Caki2 (cell line): ENCODE data around the gene ZFR2. TPM values are rescaled to one million over a fixed set of nuclear protein-coding genes. Genes with fewer than 3 reads are reported as not detected.

Experiments
- total RNA-seq: library from RNA; depleted of rRNA; stranded (reverse); fragments of >200 nt; shearing (Covaris generic); gene quantifications from 2 replicates; pipeline ENCODE4 v1.2.3, GENCODE V29; 2014; ENCODE audit warnings: low replicate concordance; rRNA removed

The ZFR2 gene
- total RNA-seq, 1 experiment from 2014 or later = not detected

Other genes starting within 250 kb of the ZFR2 start
- 19.8 and 29.5 TPM in 2 replicates for gene CACTIN, start 242.2 kb downstream of the ZFR2 start, total RNA-seq
- gene PIP5K1C, start 168.6 kb downstream of the ZFR2 start, total RNA-seq = 2.3 and 6.4 TPM in 2 replicates
- gene TJP3, start 160.7 kb downstream of the ZFR2 start, total RNA-seq = 2.7 and 5.0 TPM in 2 replicates
- gene APBA3, start 107.3 kb downstream of the ZFR2 start, total RNA-seq = 26.1 and 29.0 TPM in 2 replicates
- gene MRPL54, start 106.4 kb downstream of the ZFR2 start, total RNA-seq = 15.6 and 26.7 TPM in 2 replicates
- gene RAX2, start 96.8 kb downstream of the ZFR2 start, total RNA-seq = not detected in 2 replicates
- gene MATK, start 82.7 kb downstream of the ZFR2 start, total RNA-seq = not detected in 2 replicates
- not detected in 2 replicates for gene ATCAY, start 11.6 kb upstream of the ZFR2 start, total RNA-seq
- gene NMRK2, start 64.0 kb upstream of the ZFR2 start, total RNA-seq = not detected in 2 replicates
- 77.2 and 105 TPM in 2 replicates for gene DAPK3, start 102.1 kb upstream of the ZFR2 start, total RNA-seq
- gene EEF2, start 116.4 kb upstream of the ZFR2 start, total RNA-seq = 2,780 and 2,952 TPM in 2 replicates
- 18.2 and 18.4 TPM in 2 replicates for gene PIAS4, start 138.7 kb upstream of the ZFR2 start, total RNA-seq
- 12.7 and 19.6 TPM in 2 replicates for gene ZBTB7A, start 197.9 kb upstream of the ZFR2 start, total RNA-seq